ENCODE results near the gene LYRM4.

GRCh38 chr6:5088780-5089179 is 172.0 kb downstream of the LYRM4 start:
- TF ChIP-seq, protein P1, sequence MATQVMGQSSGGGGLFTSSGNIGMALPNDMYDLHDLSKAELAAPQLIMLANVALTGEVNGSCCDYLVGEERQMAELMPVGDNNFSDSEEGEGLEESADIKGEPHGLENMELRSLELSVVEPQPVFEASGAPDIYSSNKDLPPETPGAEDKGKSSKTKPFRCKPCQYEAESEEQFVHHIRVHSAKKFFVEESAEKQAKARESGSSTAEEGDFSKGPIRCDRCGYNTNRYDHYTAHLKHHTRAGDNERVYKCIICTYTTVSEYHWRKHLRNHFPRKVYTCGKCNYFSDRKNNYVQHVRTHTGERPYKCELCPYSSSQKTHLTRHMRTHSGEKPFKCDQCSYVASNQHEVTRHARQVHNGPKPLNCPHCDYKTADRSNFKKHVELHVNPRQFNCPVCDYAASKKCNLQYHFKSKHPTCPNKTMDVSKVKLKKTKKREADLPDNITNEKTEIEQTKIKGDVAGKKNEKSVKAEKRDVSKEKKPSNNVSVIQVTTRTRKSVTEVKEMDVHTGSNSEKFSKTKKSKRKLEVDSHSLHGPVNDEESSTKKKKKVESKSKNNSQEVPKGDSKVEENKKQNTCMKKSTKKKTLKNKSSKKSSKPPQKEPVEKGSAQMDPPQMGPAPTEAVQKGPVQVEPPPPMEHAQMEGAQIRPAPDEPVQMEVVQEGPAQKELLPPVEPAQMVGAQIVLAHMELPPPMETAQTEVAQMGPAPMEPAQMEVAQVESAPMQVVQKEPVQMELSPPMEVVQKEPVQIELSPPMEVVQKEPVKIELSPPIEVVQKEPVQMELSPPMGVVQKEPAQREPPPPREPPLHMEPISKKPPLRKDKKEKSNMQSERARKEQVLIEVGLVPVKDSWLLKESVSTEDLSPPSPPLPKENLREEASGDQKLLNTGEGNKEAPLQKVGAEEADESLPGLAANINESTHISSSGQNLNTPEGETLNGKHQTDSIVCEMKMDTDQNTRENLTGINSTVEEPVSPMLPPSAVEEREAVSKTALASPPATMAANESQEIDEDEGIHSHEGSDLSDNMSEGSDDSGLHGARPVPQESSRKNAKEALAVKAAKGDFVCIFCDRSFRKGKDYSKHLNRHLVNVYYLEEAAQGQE (IDR thresholded peaks at IDR 0.05; ENCODE audit: unreplicated experiment): no peak
- TF ChIP-seq CTCF (conservative IDR thresholded peaks at IDR 0.05; ENCODE audit: low read depth in 2 of 2): no peak
- TF ChIP-seq POLR2AphosphoS5 (IDR thresholded peaks at IDR 0.05; ENCODE audit: low read depth): no peak
